CD4-positive, alpha-beta T cell treated with Interleukin-6 for 4 hours (primary cell): ENCODE results near the gene CCBE1.
"Not testable (repeated sequence)": the region's sequence is repeated elsewhere in the genome, so short reads cannot be mapped to it uniquely, and the experiment has no call there.

Source experiments
- DNase-seq: peaks from one replicate; pipeline ENCODE4 v3.0.0-alpha.2; 2020; ENCODE audit warnings: mixed read lengths

CCBE1 gene

DNA sequence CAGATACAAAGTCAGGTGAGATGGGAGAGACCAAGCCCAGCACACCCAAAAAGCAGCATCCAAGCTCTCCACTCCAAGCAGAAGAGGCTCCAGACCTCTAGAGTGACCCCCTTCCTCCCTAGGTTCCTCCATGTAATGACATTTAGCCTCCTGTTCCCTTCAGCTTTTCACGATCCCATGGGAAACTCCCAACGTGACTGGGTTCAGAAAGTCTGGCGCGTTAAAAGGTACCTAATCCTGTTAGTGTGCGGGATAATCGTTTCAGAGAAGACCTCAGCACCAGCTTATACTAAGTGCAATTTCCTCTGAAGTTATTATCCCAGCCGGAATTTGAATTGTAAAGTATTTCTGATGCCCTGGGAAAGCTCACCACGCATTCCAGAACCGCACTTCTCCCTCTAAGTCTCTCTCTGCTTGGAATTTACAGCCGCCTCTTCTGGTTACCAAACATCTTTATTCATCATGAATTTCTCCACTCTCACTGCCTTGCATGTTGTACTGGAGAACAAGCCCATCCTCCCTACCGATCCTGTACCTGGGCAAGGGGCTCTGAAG, 46.9 kb downstream of the CCBE1 start:
- no peak for DNase-seq

DNA sequence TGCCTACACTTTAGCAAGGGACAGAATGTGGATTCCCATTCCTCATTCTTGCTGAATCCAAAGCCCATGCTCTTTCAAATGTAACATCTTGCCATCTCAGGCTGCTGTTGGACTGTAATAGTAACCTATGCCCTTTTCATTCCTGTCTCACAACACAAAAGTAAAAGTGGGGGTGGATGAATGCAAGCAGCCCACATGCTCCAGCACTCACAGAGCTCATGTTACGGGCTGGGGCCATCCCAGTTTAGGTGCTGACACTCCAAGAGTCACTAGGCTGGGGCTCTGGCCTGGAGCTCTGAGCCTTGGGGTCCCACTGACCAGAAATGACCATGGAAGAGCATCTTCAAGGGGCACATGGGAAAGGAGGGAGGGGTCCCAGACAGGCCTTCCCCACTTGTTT, 47.6 kb downstream of the CCBE1 start:
- no peak for DNase-seq

DNA sequence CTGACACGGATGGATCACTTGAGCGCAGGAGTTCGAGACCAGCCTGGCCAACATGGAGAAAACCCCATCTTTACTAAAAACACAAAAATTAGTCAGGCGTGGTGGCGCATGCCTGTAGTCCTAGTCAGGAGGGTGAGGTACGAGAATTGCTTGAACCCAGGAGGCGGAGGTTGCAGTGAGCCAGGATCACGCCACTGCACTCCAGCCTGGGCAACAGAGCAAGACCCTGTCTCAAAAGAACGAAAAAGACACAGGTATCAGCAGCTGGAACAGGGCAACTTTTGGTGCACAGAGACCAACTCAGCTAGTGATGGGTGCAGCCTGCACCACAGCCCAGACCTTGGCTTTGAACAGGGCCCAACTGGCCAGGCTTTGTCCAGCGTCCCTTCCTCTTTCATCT, 48.8 kb downstream of the CCBE1 start:
- not testable (repeated sequence) for DNase-seq

DNA sequence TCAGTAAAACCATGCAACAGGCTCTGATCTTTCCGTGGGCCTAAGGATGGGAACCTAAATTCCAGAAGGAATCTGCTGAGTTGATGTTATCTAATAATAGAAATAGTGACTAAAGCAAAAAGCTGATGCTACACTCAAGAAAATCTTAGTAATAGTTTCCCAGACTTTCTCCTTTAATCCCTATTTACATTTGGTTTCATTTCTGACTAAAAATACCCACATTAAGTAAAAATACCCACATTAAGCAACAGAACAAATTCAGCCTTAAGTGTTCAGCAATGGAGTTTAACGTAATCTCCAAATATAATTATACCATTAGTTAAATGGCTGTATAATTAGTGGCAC, 50.3 kb downstream of the CCBE1 start:
- DNase-seq = no peak

DNA sequence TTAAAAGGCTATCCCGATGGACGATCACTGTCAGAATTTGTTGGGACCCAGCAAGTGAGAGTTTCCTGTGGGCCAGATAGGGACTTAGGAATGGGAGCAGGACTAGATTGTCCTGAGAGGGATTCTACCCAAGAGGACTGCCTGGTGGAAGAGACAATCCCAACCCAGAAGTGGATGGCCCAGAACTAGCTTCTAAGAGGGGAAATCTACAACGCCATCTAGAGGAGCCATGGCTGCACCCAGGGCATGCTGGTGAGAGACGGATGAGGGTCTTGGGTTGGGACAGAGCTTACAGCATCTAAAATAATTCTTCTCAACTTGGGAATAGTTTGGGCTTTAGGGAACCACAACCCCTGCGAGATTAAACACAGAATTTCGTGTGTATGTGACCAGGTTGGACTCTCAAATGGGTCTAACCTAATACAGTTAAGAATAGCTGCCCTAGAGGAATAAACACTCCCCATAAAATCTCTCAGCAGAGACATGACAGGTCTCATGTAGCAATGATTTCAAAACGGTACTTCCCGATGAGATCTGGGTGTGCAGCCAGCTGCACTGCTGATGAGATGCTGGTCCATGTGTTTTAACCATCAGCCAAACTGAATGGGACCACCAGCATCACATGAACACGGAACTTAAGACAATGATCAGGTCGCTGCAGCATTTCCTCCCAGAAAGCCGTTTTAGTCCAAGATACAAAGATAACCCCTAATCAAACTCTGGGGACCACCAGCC, 50.8 kb downstream of the CCBE1 start:
- DNase-seq = no peak

DNA sequence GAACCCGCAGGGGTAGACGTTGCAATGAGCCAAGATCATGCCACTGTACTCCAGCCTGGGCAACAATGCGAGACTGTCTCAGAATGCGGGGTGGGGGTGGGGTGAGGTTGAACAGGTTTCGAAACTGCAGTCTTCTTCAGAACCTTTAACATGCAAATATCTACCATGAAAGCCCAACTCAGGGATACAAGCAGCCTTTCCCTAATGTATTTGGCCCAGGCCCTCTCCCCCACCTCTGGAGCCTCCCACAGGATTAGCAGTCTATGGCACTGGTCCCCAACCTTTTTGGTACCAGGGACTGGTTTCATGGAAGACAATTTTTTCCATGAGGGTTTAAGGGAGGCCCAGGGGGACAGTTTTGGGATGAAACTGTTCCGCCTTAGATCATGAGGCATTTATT, 53.5 kb downstream of the CCBE1 start:
- no peak for DNase-seq

DNA sequence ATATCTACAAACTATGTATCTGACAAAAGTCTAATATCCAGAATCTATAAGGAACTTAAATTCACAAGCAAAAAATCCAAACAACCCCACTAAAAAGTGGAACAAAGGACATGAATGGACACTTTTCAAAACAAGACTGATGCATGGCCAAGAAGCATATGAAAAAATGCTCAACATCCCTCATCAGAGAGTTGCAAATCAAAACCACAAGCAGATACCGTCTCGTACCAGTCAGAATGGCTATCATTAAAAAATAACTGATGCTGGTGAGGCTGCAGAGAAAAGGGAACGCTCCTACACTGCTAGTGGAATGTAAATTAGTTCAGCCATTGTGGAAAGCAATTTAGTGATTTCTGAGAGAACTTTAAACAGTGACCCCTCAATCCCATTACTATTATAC, 56.5 kb downstream of the CCBE1 start:
- no peak for DNase-seq

DNA sequence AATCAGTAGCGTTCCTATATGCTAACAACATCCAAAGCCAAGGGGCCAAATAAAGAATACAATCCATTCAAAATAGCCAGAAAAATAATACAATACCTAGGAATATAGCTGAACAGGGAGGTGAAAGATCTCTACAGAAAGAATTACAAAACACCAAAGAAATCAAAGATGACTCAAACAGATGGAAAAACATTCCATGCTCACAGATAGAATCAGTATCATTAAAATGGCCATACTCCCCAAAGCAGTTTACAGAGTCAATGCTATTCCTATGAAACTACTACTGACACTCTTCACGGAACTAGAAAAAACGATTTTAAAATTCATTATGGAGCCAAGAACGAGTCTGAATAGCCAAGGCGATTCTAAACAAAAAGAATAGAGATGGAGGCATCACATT, 57.4 kb downstream of the CCBE1 start:
- DNase-seq = no peak

DNA sequence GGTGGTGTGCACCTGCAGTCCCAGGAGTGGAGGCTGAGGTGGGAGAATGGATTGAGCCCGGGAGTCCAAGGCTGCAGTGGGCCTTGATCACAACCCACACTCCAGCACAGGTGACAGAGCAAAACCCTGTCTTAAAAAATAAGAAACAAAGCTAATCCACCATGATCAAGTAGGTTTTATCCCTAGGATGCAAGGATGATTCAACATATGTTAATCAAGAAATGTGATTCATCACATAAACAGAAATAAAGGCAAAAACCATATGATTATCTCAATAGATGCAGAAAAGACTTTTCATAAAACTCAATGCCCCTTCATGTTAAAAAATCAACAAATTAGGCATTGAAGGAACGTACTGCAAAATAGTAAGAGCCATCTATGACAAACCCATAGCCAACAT, 58.1 kb downstream of the CCBE1 start:
- no peak for DNase-seq

DNA sequence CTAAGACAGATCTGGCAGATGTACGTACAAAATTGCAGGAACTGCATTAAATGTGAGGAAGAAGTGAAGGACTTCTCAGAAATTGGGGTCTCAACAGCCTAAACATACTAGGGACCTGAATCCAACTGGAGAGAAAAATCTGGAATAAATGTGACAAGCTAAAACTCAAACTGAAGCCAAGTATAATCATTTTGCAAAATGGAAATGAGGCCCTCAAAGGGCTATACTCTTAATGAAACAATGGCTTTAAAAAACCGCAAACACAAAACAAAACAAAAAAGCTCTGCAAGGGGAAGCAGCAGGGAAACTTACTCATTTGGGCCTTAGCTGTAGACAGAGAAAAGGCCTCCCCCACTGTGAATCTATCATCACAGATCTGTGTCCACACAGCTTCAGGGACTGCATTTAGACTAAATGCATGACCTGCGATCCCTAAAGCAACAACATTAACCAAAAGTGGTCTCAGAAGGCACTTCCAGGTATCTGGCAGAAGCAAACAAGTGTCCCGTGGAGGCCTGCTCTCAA, 63.2 kb downstream of the CCBE1 start:
- DNase-seq = no peak

DNA sequence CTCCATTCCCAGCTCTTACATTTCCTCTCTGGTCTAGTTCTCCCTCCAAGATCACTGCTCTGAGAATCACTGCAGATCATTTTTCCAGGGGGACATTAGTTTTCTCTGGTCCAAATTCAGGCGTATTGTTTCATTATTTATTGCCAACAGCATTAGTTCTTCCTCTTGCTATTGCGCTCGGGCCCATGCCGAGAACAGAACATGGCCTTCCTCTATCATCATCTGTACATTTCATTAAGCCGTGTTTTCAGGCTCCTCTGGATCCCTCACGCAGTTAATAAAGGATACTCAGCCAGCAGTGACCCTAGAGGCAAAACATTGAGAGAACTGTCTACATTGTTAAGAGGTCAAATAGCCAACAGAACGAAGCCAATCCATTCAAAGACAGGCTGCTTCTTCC, 63.9 kb downstream of the CCBE1 start:
- DNase-seq = no peak

DNA sequence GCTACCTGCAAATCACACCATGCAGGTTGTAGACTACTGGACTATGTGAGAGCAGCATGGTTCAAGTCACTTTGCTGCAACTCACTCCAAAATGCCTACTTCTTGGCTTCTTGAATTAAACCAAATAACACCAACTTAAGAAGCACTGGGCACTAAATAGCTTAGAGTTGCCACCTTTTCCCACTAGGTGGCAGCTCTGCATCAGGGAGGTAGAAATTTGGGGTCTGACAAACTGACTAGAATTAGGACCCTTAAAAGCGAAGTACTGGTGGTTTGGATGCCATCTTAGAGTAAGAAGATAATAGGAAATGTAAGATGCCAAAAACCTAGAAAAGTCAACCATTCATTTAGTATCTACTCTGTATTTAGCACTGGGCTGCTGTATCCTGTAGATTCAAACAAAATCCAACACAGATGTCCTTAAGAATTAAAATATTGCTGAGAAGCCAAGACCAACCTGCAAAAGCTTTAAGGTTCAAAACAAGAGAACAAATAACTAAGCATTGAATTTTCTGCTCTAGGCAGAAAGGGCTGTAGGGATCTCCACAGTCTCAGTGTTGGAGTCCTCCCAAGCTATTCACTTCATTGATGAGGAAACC, 65.5 kb downstream of the CCBE1 start:
- DNase-seq = no peak

DNA sequence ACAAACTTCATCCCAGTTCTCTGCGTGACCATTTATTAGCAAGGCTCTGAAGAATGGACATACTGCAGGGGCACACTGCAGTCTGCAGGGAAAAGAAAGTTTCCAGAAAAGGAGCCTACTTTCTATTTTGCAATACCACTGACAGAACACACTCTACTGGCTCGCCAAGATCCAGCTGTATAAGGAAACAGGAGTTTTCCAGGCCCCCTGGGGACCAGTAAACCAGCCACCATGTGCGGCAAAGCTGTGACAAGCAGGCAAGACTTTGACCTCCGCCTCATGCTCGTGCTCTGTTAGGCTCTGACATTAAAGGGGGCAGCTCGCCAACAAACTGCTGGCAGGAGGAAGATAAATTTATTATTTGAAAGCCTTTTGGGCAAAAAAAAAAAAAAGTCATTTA, 67.3 kb downstream of the CCBE1 start:
- DNase-seq = no peak

DNA sequence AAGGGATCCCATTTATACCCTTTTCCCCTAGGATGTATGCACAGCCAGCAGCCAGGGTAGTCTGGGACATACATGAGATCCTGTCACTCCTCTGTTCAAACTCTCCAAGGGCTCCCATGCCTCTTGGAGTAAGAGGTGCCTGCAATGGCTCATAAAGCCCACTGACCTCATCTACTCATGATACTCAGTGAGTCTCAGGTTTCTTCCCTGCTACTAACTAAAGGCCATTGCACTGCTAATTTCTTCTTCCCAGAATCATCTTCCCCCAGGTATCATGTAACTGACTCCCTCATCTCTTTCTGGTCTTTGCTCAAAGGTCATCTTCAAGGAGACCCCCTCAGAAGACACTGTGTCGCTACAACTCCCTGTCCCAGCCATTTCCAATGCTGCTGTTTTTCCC, 68.2 kb downstream of the CCBE1 start:
- no peak for DNase-seq

DNA sequence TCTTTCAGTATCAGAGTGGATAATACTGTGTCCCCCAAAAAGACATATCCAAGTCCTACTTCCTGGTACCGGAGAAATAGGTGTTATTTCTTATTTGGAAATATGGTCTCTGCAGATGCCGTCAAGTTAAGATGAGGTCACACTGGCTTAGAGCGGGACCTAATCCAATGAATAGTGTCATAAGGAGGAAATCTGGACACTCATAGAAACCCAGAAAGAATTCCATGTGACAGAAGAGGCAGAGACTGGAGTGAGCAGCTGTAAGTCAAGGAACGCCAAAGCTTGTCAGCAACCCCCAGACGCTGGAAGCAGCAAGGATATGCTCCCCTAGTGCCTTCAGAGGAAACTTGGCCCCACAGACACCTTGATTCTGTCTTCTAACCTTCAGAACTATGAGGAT, 69.8 kb downstream of the CCBE1 start:
- DNase-seq = no peak

DNA sequence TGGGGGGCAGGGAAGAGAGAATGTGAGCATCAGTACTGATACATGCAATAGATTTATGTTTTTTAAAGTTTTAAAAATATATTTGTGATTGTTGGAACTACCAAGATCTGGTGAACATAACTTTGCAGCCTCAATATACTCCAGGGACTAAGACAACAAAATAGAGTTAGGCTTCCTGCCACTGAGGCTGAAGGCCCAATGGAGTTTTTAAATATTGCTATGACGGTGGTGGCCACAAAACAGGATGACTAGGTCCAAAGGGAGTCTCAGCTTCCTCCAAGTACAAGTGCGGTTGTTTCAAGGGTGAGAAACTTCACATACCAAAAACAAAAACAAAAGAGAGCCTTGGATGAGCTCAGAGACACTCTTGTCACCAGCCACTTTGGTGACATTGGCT, 72.9 kb downstream of the CCBE1 start:
- DNase-seq = no peak

DNA sequence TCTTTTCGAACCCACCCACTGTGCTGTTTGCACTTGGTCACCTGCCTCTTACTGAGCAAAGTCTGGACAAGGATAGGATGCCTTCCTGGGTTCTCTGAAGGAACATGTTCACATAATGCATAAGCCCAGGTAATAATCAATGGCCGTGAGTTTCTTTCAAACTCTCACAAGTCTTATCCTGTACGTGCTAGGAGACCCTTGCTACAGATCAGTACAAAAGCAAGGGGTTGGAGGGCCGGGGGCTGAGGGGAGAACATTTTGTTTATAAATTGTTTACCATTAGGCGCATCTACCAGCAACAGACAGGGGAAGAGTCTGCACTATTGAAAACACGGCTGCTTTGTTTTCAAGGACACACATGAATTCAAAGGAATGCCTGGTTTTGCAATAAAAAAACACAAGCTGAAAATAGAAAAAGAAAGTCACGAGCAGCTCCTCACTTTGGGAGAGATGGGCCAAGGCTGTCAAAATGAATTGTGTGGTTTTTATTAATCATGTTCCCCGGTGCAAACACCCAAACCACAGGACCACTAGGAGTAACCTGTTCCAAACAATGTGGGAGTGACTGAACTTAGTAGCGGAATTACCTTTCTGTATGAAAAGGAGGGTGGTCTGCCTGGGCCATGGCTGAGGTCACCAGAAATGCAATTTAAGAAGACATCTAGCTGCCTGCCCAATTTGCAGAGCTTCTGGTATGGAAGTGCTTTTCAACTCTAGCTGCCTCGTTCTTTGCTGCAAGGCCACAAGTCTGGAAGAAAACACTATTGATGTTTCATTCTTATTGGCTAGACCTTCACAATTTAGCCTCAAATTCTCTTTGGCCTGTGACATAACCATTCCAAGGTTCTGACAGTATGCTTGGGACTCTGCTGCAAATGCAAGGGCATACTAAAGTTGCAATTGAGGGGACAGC, 73.5 kb downstream of the CCBE1 start:
- DNase-seq = no peak

DNA sequence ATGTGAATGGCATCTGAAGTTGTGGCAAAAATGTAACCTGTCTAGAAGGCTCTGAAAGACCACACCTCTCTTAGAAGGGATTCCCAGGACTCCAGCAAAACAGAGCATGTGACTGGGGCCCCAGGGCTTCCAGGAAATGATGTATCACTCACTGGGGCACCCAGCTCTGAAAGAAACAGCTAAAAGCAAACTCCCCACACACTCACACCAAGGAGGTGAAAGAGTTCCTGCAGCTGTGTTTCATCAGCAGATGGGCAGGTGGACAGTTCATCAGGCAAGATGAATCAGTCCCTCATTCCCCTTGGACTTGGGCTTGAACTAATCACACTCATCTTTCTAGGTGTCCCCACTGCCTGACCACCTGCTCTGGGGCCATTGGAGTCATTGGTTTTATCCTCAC, 76.2 kb downstream of the CCBE1 start:
- DNase-seq = no peak

DNA sequence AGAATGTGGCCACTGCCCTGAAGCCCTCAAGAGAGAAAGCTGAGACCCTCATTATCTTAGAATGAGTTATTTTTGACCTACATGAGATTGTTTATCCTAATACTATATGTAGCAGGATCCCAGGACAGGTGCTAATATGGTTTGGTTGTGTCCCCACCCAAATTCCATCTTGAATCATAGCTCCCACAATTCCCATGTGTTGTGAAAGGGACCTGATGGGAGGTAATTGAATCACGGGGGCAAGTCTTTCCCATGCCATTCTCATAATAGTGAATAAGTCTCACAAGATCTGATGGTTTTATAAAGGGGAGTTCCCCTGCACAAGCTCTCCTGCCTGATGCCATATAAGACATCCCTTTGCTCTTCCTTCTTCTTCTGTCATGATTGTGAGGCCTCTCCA, 76.8 kb downstream of the CCBE1 start:
- no peak for DNase-seq

DNA sequence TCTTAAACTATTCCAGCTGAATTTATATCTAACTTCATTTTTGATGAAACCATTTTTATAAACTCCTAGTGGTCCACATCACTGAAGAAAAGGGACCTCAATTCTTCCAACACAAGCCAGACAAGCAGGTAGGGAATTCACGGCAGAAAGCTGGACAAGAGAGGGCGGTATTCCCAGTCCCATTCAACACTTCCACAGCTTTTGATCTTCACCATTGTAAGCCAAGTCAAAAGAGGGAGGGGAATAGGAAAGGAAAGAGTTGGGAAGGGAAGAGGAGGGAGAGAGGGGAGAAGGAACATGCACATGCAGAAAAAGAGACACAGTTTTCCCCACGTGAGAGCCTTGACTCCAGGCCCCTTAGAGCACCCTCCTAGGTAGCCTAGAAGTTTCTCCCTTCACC, 77.4 kb downstream of the CCBE1 start:
- no peak for DNase-seq

DNA sequence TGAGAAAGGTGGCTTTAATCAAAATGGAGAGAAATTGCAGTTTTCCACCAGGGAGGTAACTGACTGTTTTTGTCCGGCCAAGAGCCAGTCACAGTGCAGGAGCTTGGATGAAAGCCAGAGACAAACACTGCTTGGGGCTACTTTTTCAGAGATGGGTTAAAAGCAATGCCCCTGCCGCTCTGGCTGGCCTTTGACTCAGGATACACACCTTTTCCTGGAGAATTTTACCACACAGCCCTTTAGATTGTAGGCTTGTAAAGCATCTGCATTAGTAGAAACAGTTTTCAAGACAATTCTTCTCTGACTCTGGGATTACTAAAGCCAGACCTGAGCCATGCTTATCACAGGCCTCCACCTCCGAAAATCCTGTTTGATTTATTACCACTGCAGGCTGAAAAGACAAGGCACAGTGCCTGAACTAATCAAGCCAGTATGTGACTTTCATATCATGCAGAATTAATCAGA, 79.7 kb downstream of the CCBE1 start:
- DNase-seq = no peak

DNA sequence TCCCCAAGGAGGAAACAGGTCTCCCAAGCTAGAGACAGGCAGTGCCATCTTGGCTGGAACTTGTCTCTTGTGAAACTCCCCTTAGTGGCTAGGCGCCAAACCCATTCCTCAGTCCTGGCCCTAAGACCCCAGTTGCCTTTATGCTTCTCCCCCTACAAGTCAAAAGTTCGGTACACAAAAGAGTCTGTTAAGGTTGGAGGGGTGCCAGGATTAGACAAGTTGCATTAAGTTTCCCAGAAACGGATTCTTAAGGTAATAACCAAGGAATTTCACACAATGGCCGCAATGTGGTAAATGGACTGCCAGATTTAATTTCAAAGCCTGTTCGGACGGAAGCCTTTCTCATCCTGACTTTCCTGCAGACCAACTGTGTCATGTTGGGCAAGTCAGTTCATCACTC, 80.7 kb downstream of the CCBE1 start:
- no peak for DNase-seq

DNA sequence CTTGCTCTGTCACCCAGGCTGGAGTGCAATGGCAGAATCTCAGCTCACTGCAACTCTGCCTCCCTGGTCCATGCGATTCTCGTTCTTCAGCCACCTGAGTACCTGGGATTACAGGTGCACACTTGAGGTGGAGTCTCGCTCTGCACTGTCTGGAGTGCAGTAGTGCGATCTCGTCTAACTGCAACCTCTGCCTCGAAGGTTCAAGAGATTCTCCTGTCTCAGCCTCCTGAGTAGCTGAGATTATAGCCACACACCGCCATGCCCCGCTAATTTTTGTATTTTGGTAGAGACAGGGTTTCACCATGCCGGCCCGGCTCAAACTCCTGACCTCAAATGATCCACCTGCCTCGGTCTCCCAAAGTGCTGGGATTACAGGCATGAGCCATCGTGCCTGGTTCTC, 83.3 kb downstream of the CCBE1 start:
- DNase-seq = no peak

DNA sequence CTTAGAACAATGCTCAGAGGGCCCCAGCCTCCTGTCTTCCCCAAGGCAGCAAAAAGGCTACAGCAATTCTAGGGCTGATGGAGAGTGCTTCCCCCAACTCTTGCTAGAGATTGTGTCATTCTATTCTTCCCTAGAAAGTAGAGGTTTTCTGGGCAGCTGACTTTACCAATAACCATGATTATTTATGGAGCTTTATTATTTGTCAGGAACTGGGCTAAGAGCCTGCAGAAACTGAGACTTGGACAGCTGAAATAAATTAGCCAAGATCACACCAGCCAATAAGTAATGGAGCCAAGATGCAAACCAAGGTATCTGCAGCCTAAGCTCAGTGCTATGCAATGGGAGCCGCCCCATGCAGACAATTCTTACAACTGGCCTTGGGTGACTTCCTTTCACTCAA, 84.8 kb downstream of the CCBE1 start:
- DNase-seq = no peak
